AG10803 (cell line): ENCODE data around the gene CADM1.

Experiments
- DNase-seq: peaks from one replicate; pipeline ENCODE4 v3.0.0; 2010; ENCODE audit warnings: low read depth
- H3K4me3 ChIP-seq: 2 replicates; pipeline ENCODE4 v1.5.1; 2011; ENCODE audit warnings: mild to moderate bottlenecking, low read length, control low read depth
- CTCF ChIP-seq: conservative IDR thresholded peaks from 2 replicates; pipeline ENCODE4 v1.5.1; 2011; ENCODE audit warnings: mild to moderate bottlenecking, low read length, control low read depth, inconsistent platforms

CADM1 gene

GRCh38 chr11:115504276-115505158, at the start of gene CADM1:
TSS of gene CADM1 (minus strand) at chr11:115504415.
- DNase-seq = peak; percentile 76
- H3K4me3 ChIP-seq = peak within 1 kb of the TSS; percentile 63
- peak; percentile 57 for TF ChIP-seq CTCF

GRCh38 chr11:115552773-115553438, 48.7 kb upstream of the CADM1 start:
- DNase-seq = no peak
- H3K4me3 ChIP-seq = no peak overlapping the region
- TF ChIP-seq CTCF = no peak

DNA sequence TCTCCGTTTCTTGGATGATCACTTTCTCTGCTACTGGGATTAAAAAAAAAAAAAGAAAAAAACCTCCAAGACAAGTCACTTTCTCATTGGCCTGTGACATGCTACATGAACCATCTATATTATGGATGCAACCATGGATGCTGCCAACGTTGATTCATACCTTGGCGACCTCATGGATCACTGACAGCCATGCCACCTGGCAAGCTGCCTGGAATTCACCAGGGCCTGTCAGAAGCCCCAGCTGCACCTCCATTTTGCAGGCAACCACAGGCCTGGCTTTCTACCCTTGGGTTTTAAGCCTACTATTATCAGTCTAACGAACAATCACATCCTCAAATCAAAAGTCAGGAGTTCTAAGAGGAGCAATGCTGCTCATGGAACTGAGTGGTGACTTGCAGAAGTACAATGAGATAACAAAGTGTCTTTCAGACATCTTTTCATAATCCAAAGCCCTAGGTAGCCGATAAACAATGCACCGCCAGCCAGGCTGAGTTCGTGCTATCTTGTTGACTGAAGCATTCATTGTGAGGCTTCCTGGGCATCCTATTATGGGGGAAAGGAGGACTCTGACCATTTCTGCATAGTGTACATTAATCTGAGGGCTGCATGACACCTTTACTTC, 48.0 kb upstream of the CADM1 start:
- no peak overlapping the region for H3K4me3 ChIP-seq
- no peak for DNase-seq
- TF ChIP-seq CTCF = no peak

- TF ChIP-seq CTCF = no peak
- DNase-seq = no peak
- H3K4me3 ChIP-seq = no peak overlapping the region
Observed at GRCh38 chr11:115550291-115551059, 46.3 kb upstream of the CADM1 start.

GRCh38 chr11:115548878-115549528, 44.8 kb upstream of the CADM1 start:
- TF ChIP-seq CTCF = no peak
- no peak for DNase-seq
- no peak overlapping the region for H3K4me3 ChIP-seq

DNA sequence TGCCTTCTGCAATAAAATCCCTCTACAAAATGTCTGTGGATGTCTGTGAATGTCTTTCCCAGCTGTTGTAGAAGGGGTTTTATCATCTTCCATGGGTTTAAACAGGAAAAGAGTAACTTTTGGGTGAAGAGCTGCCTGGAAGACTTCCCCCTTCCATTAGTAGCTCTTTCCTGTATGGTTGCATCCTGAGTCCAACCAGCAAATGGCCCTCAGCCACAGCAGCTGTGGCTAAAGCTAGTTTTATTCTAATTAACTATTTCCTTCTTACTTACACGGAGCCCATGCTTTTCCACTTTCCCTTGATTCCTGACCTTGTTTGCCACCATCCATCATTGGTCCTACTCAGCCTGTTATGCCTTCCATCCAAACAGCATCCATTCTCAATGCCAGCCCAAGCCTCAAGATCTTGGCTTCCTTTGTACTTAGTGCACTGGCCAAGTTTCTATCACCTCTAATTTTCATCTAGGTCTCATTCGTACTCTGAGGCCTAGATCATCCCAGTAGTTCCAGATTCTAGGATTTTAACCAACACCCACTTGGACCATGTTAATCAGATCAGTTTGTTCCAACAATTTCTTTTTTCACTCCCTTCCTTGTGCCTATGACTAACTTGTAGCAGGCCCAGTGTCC, 41.5 kb upstream of the CADM1 start:
- no peak for TF ChIP-seq CTCF
- no peak overlapping the region for H3K4me3 ChIP-seq
- no peak for DNase-seq
